Measurements from ENCODE around the gene POC1A. TPM values are rescaled to one million over a fixed set of nuclear protein-coding genes. Genes with fewer than 3 reads are reported as not detected.

Gene POC1A
- total RNA-seq, 1 experiment from 2014 or later, result 43.0 TPM

DNA sequence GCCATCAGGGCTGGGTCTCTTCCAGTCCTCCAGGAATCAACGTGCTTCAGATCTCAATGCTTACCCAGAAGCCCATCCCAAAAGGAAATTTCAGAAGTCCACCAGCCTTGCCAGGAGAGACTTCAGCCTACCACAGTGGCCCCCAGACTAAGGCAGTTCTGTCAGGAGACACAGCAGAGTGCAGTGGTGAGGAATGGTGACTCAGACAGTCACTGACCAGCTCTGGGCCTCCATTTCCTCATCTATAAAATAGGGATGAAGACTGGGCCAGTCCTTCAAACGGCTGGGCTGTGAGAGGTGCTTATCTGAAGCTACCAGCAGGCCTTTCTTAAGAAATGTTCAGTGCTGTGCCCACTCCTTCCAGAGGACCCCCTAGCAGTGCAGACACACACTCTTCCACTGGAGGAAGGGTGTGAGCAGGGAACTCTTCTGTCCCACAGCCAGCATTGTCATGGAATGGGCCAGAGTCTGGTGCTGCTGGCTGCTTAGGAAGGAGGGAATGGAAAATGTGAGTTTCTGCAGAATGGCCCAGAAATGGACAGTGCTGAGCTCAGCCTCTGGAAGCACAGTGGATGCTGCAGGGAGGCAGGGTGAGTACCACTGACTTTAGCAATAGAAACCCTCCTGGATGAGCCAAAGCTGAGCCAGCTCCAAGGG lies 56.2 kb downstream of the POC1A start:
- Histone ChIP-seq H3K4me3 (ENCODE audit: low read length) (no peak overlapping the region), H3K9me2 (replicated peaks; ENCODE audit: low read length) (no peaks in the 10 kb centered on the region), H3K27ac (ENCODE audit: low read length) (no peak overlapping the region), H3K9ac (ENCODE audit: low read length) (no peak overlapping the region), H4K20me1 (ENCODE audit: low read length) (no peaks in the 10 kb centered on the region), H3K4me2 (ENCODE audit: low read length) (no peak overlapping the region), H3K79me2 (ENCODE audit: low read length) (no peaks in the 10 kb centered on the region), H3K4me1 (ENCODE audit: insufficient read depth, low read length) (peaks cover 14% of the 10 kb centered on the region; the same call in 1 of the 2 replicates), H3K27me3 (ENCODE audit: low read length) (no peaks in the 10 kb centered on the region), H2AFZ (ENCODE audit: low read length) (no peak overlapping the region), H3K36me3 (ENCODE audit: low read depth, low read length) (peaks cover 44% of the 10 kb centered on the region), H3F3A (ENCODE audit: low read length, unreplicated experiment) (no peaks in the 10 kb centered on the region), H3K9me3 (ENCODE audit: low read length) (0 out of 2 replicates have a peak, but pooled peaks cover 5% of the 10 kb centered on the region)
- DNase-seq (no peak), ATAC-seq (no peak)
- ChIA-PET POLR2A (ENCODE audit: unreplicated experiment) (no interaction called here), CTCF (no interaction called here)
- BruUV-seq (replicated peaks), result no TSS peak
- intact Hi-C loops (cut with micrococcal nuclease), result no loop called here
- TF ChIP-seq, protein P1, sequence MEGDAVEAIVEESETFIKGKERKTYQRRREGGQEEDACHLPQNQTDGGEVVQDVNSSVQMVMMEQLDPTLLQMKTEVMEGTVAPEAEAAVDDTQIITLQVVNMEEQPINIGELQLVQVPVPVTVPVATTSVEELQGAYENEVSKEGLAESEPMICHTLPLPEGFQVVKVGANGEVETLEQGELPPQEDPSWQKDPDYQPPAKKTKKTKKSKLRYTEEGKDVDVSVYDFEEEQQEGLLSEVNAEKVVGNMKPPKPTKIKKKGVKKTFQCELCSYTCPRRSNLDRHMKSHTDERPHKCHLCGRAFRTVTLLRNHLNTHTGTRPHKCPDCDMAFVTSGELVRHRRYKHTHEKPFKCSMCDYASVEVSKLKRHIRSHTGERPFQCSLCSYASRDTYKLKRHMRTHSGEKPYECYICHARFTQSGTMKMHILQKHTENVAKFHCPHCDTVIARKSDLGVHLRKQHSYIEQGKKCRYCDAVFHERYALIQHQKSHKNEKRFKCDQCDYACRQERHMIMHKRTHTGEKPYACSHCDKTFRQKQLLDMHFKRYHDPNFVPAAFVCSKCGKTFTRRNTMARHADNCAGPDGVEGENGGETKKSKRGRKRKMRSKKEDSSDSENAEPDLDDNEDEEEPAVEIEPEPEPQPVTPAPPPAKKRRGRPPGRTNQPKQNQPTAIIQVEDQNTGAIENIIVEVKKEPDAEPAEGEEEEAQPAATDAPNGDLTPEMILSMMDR (conservative IDR thresholded peaks at IDR 0.05; ENCODE audit: low read depth, low read length), result no peak
- no peak for TF ChIP-seq EZH2 (IDR thresholded peaks at IDR 0.05; ENCODE audit: low read length, unreplicated experiment)
- no peak for TF ChIP-seq EZH2phosphoT487 (IDR thresholded peaks at IDR 0.05; ENCODE audit: borderline replicate concordance, low read length)

- peaks cover 14% of the 10 kb centered on the region; the same call in 1 of the 2 replicates for H3K4me1 ChIP-seq (ENCODE audit: insufficient read depth, low read length)
- intact Hi-C loops (cut with micrococcal nuclease), result no loop called here
- H3K79me2 ChIP-seq (ENCODE audit: low read length), result no peaks in the 10 kb centered on the region
- no peak overlapping the region for H3K9ac ChIP-seq (ENCODE audit: low read length)
- H2AFZ ChIP-seq (ENCODE audit: low read length), result no peak overlapping the region
- peaks cover 26% of the 10 kb centered on the region for H3K36me3 ChIP-seq (ENCODE audit: low read depth, low read length)
- H3K9me2 ChIP-seq (replicated peaks; ENCODE audit: low read length), result no peaks in the 10 kb centered on the region
- no TSS peak for BruUV-seq (replicated peaks)
- no peak overlapping the region for H3K4me2 ChIP-seq (ENCODE audit: low read length)
- H4K20me1 ChIP-seq (ENCODE audit: low read length), result no peaks in the 10 kb centered on the region
- H3F3A ChIP-seq (ENCODE audit: low read length, unreplicated experiment), result no peaks in the 10 kb centered on the region
- DNase-seq (no peak), ATAC-seq (no peak)
- H3K27me3 ChIP-seq (ENCODE audit: low read length), result no peaks in the 10 kb centered on the region
- H3K4me3 ChIP-seq (ENCODE audit: low read length), result no peak overlapping the region
- ChIA-PET CTCF (no interaction called here), POLR2A (ENCODE audit: unreplicated experiment) (no interaction called here)
- H3K27ac ChIP-seq (ENCODE audit: low read length), result no peak overlapping the region
- TF ChIP-seq EZH2phosphoT487 (IDR thresholded peaks at IDR 0.05; ENCODE audit: borderline replicate concordance, low read length), result no peak
- TF ChIP-seq, protein P1 (conservative IDR thresholded peaks at IDR 0.05; ENCODE audit: low read depth, low read length), result no peak
- TF ChIP-seq EZH2 (IDR thresholded peaks at IDR 0.05; ENCODE audit: low read length, unreplicated experiment), result no peak
- no peaks in the 10 kb centered on the region for H3K9me3 ChIP-seq (ENCODE audit: low read length)
Measured at GRCh38 chr3:52095990-52096775, 58.0 kb downstream of the POC1A start.
